NCI-H748 (cell line): ENCODE data around the gene MUC20.
"Not testable (repeated sequence)": the region's sequence is repeated elsewhere in the genome, so short reads cannot be mapped to it uniquely, and the experiment has no call there.

Source experiments
- DNase-seq: peaks from one replicate; lab custom pipeline; 2025; ENCODE audit not compliant: unreplicated experiment; lab: John Stamatoyannopoulos, UW

The MUC20 gene

DNA sequence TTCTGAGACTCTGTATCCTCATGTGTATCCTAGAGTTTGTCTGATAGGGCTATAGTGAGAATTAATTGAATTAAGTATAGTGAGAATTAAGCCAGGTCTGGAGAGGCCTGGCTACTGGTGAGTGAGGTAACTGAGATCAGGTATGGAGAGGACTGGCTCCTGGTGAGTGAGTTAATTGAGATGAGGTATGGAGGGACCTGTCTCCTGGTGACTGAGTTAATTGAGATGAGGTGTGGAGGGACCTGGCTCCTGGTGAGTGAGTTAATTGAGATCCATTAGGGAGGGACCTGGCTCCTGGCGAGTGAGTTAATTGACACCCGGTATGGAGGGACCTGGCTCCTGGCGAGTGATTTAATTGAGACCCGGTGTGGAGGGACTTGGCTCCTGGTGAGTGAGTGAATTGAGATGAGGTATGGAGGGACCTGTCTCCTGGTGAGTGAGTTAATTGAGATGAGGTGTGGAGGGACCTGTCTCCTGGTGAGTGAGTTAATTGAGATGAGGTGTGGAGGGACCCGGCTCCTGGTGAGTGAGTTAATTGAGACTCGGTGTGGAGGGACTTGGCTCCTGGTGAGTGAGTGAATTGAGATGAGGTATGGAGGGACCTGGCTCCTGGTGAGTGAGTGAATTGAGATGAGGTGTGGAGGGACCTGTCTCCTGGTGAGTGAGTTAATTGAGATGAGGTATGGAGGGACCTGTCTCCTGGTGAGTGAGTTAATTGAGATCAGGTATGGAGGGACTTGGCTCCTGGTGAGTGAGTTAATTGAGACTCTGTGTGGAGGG is 10.5 kb upstream of the MUC20 start:
- DNase-seq, result not testable (repeated sequence)

DNA sequence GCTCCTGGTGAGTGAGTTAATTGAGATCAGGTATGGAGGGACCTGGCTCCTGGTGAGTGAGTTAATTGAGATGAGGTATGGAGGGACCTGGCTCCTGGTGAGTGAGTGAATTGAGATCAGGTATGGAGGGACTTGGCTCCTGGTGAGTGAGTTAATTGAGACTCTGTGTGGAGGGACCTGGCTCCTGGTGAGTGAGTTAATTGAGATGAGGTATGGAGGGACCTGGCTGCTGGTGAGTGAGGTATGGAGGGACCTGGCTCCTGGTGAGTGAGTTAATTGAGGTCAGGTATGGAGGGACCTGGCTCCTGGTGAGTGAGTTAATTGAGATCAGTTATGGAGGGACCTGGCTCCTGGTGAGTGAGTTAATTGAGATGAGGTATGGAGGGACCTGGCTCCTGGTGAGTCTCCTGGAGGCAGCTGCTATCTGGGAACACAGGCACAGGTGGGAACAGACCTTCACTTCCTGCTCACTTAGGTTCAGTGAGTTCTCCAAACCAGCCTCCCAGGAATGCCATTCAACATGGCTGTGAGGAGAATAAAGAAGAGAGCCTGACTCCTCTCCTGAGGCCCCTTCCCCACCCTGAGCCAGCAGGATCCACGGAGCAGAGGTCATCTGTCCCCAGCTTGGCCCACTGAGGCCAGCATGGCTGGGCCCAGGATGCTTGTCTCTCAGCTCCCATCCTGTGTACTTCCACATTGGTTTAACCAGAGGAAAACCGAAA is 9.5 kb upstream of the MUC20 start:
- DNase-seq, result not testable (repeated sequence)

DNA sequence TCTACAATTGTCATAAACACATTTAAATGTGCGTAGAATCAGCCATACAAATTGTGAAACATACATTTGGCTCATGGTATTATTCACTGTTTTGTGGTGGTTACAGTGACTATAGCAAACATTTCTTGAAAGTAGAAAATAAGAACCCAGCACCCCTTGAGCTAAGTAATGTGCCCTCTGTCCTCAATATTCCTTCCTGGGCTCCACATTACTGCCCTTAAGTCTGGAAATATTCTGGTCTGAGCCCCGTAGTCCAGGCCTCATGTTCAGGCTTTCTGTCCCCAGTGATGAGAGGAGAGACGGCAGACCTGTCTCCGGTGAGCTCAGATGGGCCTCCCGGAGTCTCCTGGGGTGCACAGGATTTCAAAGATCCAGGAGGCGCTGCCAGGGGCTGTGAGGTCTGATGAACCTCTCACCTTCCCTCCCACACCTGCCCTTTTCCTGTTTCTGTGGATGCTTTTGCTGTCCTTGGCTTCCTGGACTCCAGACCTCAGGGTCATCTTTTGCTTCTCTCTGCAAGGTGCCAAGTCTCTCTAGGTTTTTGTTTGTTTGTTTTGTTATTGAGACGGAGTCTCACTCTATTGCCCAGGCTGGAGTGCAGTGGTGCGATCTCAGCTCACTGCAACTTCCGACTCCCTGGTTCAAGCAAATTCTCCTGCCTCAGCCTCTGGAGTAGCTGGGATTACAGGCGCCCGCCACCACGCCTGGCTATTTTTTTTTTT is 8.8 kb upstream of the MUC20 start:
- DNase-seq, result no peak

DNA sequence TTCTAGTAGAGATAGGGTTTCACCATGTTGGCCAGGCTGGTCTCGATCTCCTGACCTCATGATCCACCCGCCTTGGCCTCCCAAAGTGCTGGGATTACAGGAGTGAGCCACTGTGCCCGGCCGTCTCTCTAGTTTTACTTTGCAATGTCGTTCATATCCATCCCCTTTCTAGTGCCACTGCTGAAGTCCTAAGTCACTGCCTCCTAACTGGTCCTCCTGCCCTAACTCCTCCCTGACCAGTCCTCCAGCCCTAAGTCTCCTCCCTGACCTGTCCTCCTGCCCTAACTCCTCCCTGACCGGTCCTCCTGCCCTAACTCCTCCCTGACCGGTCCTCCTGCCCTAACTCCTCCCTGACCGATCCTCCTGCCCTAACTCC is 8.3 kb upstream of the MUC20 start:
- not testable (repeated sequence) for DNase-seq

DNA sequence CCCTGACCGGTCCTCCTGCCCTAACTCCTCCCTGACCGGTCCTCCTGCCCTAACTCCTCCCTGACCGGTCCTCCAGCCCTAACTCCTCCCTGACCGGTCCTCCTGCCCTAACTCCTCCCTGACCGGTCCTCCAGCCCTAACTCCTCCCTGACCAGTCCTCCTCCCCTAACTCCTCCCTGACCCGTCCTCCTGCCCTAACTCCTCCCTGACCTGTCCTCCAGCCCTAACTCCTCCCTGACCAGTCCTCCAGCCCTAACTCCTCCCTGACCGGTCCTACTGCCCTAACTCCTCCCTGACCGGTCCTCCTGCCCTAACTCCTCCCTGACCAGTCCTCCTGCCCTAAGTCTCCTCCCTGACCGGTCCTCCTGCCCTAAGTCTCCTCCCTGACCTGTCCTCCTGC is 7.6 kb upstream of the MUC20 start:
- not testable (repeated sequence) for DNase-seq

DNA sequence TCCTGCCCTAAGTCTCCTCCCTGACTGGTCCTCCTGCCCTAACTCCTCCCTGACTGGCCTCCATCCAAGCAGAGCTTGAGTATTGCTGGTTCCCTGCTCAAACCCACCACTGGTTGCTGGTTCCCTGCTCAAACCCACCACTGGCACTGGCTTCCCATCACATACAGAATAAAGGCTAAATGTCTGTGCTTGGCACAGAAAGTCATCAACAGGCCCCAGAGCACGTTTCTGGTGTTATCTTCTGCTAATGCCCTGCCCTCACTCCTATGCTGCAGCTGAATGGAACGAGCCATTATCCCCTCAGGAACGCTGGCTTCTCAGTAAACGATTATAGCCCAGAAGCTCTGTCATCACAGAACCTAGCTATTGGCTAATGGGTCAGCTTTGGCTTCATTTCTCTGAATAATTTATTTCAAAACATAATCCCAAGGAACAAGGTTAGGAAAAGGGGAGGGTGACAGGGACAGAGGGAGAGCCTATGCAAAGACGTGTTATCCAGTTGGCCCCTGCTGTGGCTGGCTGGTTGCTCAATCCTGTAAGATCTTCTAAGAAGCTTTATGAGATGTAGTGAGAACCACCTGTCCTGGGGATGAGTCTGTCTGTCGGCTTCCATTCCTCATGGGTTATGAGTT is 6.3 kb upstream of the MUC20 start:
- DNase-seq, result no peak

DNA sequence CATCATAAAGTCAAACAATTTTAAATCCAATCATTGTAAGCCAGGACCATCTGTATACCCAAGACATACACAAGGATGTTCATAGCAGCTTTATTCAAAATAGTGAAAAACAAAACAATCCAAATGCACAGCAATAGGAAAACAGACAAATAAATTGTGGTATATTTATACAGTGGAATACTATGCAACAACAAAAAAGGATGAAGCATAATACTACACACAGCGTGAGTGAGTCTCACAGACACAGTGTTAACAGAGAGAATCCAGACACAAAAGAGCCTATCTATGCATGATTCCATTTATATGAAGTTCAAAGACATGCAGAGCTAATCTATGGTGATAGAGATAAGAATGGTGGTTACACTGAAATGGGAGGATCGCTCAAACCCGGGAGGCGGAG is 5.6 kb upstream of the MUC20 start:
- DNase-seq, result no peak

DNA sequence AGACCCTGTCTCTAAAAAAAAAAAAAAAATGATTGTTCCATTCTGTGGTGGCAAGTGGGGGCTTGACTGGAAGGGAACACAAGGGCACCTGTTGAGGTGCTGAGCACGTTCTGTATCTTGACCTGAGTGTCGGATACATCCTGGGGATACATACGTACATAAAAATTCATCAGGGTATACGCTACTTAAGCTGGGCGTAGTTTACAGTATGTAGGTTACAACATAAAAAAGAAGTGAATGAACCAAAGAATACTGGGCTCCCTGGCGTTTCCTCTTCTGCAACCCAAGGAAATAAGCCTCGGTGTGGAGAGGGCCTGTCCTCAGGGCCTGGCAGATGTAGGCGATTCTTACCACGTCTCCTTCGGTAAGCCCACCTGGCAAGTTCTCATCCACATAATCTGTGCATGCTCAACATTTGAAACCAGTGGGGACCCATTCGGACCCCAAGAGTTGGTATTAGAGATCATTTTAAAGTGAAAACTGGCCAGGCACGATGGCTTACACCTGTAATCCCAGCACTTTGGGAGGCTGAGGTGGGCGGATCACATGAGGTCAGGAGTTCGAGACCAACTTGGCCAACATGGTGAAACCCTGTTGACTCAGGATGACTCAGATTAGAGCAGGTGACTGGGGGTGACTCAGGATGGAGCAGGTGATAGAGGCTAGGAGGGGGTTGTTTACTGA is 5.1 kb upstream of the MUC20 start:
- no peak for DNase-seq

DNA sequence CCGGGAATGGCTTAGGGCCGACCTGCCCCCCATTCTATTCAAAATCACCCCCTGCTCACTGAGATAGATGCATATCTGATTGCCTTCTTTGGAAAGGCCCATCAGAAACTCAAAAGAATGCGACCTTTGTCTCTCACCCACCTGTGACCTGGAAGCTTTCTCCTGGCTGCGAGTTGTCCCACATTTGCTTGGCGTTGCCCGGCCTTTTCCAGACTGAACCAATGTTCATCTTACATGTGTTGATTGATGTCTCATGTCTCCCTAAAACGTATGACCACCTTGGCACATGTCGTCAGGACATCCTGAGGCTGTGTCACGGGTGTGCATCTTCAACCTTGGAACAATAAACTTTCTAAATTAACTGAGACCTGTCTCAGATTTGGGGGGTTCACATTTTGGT is 3.4 kb upstream of the MUC20 start:
- DNase-seq, result no peak

DNA sequence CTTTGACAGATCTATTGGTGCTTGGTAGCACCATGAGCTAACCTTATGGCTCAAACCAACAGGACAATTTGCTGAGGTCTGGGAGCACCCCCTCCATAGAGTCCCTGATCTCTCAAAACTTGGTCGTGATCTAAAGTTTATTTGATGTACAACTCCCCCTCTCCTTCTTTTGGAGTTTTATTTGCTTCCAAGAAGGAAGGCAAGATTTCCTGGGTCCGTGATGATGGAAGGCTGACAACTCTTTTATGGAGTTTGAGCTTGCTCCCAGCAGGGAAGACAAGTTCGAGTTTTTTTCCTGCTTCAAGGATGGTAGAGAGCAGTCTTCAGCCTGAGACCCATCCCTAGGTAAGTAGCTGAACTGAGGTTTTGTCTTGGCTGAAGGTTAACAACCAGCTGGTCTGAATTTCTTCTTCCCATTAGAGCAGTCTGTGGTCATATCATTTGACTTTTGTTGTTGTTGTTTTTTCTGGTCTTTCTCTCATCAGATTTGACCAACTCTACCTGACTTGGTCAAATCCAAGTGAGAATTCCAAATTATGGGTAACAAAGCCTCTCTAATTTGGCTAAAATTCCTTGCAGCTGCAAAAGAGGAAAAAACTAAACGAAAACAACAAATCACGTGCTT is 2.8 kb upstream of the MUC20 start:
- DNase-seq, result no peak

DNA sequence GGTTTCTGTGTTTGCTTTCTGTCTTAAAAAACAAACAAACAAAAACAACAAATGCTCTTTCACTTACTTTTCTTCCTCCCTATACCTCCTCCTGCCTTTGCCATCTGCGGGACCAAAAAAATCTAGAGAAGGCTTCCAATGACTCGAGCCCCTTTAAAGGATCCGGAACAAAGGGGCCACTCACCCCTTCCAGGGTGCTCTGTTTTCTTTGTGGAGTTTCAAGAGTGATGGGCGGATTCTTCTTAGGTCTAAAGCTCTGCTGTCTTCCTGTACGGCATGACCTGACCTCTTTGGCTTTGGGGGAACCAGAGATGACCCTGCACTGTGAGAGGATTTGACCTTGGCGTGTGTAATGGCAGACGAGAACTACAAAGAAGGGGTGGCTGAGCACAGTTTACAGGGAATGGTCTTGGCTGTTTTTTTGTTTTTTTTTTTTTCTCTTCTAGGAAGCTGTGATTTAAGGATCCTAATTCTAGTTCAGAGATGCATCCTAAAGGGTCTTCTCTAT is 2.2 kb upstream of the MUC20 start:
- DNase-seq, result no peak

DNA sequence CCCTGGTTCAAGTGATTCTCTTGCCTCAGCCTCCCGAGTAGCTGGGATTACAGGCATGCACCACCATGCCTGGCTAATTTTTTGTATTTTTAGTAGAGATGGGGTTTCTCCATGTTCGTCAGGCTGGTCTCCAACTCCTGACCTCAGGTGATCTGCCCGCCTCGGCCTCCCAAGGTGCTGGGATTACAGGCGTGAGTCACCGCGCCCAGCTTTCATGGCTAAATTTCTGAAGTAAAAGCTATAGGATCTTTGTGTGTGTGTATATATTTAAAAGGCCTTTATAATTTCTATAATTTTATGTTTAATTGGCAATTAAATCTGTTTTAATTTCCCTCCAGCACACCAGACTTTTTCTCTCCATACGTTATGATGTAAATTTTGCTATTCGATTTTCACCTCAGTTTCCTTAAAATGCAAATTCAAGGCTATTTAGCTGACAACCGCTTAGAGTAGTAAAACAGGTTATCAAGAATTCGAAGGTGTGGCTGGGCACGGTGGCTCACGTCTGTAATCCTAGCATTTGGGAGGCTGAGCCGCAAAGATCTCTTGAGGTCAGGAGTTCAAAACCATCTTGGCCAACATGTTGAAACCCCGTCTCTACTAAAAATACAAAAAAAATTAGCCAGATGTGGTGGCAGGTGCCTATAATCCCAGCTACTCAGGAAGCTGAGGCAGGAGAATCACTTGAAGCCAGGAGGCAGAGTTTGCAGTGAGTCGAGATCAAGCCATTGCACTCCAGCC is 1.1 kb upstream of the MUC20 start:
- not testable (repeated sequence) for DNase-seq

DNA sequence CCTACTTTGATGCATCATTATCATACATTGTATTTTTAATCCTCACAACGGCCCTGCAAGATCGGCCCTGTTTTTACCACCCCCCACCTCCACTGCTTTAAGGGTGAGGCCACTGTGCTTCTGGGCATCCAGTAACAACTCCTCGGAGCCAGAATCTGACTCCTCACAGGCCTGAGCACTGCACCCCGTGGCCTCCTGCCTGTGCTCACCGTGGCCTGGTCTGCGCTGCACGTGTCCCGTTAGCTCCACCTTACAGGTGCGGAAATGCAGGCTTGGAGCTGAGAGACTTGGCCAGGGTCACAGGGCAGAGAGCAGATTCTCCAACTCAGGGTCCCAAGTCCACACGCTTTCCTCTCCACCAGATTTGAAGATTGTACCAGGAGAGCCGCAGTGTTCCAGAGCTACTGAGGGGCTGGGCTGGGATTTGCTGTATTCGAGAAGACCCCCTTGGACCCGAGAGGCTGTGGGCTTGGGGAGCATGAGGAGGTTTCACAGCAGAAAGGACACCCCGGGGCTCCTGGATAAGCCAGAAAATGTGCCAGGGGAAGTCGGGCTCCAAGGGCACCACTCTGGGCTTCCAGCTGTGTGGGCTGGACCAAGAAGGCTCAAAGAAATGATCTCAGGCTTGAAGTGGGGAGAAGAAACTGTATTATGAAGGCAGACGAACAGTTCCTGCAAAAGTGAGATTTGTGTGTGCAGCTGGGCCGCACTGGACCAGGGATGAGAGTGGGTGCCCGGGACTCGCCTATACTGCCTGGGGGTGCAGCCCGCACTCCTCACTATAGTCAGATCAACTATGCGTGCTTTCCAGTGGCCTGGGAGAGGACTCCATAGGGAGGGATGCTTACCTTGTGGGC is 1.6 kb downstream of the MUC20 start:
- not testable (repeated sequence) for DNase-seq

DNA sequence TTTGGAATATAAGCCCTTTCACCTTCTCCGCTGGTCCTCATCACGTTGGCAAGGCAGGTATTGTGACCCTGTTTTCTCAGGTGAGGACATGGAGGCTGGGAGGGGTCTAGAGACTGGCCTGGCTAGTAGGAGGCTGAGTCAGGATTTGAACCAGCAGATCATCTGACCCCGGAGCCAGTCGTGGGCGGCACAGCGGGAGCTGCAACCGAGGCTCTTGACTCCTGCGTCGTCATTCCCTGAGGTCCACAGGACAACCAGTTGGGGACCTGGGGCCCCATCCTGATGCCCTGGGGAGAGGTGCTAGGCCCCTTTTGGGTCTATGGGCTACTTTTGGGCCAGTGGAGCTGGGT is 2.2 kb downstream of the MUC20 start:
- not testable (repeated sequence) for DNase-seq

DNA sequence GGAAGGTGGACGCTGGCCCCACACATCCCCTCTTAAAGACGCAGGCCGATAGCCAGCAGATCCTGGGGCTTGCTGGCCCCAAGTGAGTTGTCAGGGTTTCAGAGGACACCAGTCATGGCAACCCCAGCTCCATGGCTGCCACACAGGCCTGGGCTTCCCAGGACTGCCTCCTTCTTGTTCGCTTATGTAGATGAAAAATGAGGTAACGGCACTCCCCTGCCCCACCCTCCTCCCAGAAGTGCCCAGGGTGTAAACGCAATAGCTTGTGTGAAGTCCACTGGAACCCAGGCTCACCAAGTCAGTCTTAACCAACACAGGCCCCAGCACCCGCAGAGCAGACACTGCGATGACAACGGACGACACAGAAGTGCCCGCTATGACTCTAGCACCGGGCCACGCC is 3.6 kb downstream of the MUC20 start:
- not testable (repeated sequence) for DNase-seq

DNA sequence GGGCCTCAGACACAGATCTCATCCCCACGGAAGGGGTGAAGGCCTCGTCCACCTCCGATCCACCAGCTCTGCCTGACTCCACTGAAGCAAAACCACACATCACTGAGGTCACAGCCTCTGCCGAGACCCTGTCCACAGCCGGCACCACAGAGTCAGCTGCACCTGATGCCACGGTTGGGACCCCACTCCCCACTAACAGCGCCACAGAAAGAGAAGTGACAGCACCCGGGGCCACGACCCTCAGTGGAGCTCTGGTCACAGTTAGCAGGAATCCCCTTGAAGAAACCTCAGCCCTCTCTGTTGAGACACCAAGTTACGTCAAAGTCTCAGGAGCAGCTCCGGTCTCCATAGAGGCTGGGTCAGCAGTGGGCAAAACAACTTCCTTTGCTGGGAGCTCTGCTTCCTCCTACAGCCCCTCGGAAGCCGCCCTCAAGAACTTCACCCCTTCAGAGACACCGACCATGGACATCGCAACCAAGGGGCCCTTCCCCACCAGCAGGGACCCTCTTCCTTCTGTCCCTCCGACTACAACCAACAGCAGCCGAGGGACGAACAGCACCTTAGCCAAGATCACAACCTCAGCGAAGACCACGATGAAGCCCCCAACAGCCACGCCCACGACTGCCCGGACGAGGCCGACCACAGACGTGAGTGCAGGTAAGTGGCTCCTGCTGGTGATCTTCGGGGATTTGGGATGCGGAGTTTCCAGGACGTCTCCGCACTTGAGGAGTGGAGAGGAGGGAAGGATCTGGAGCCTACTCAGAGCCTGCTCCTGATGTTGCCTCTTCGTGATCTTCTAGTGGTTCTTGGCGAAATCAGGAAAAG is 5.3 kb downstream of the MUC20 start:
- DNase-seq, result not testable (repeated sequence)

DNA sequence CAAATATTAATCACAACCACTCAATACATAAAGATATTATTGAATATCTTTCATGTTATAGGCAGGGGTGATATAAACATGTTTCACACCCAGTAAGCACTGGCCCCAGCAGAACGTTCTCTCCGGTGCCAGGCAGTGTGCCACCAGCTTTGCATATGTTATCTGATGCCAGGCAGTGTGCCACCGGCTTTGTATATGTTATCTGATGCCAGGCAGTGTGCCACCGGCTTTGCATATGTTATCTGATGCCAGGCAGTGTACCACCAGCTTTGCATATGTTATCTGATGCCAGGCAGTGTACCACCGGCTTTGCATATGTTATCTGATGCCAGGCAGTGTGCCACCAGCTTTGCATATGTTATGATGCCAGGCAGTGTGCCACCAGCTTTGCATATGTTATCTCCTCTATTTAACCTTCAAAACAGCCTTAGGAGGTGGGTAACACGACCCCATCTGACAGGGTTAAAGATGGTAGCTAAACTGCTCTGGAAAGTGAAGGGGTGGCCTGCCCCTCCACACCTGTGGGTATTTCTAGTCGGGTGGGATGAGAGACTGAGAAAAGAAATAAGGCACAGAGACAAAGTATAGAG is 6.9 kb downstream of the MUC20 start:
- DNase-seq, result no peak
